ENCODE measurements around the gene PROKR1. TPM values are rescaled to one million over a fixed set of nuclear protein-coding genes. Genes with fewer than 3 reads are reported as not detected.

PROKR1 gene
- total RNA-seq, 1 donor from 2014 or later, result 0.41 TPM

- Mint-ChIP-seq H3K27me3 (no peaks in the 10 kb centered on the region), H3K9me3 (no peaks in the 10 kb centered on the region), H3K27ac (no peak overlapping the region), H3K36me3 (no peaks in the 10 kb centered on the region), H3K4me1 (ENCODE audit: unreplicated experiment) (peaks cover 13% of the 10 kb centered on the region), H3K4me3 (no peak overlapping the region)
- DNase-seq (ENCODE audit: extremely low spot score, unreplicated experiment), result no peak
- TF ChIP-seq, protein P1, sequence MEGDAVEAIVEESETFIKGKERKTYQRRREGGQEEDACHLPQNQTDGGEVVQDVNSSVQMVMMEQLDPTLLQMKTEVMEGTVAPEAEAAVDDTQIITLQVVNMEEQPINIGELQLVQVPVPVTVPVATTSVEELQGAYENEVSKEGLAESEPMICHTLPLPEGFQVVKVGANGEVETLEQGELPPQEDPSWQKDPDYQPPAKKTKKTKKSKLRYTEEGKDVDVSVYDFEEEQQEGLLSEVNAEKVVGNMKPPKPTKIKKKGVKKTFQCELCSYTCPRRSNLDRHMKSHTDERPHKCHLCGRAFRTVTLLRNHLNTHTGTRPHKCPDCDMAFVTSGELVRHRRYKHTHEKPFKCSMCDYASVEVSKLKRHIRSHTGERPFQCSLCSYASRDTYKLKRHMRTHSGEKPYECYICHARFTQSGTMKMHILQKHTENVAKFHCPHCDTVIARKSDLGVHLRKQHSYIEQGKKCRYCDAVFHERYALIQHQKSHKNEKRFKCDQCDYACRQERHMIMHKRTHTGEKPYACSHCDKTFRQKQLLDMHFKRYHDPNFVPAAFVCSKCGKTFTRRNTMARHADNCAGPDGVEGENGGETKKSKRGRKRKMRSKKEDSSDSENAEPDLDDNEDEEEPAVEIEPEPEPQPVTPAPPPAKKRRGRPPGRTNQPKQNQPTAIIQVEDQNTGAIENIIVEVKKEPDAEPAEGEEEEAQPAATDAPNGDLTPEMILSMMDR (conservative IDR thresholded peaks at IDR 0.05), result no peak
These were observed 49.1 kb downstream of the PROKR1 start for GRCh38 chr2:68692511-68692910.

GRCh38 chr2:68693951-68694350, 50.6 kb downstream of the PROKR1 start:
- TF ChIP-seq, protein P1 (conservative IDR thresholded peaks at IDR 0.05), result no peak
- H3K4me3 Mint-ChIP-seq, result no peak overlapping the region
- H3K36me3 Mint-ChIP-seq, result no peaks in the 10 kb centered on the region
- peaks cover 13% of the 10 kb centered on the region for H3K4me1 Mint-ChIP-seq (ENCODE audit: unreplicated experiment)
- H3K27ac Mint-ChIP-seq, result no peak overlapping the region
- no peaks in the 10 kb centered on the region for H3K27me3 Mint-ChIP-seq
- no peaks in the 10 kb centered on the region for H3K9me3 Mint-ChIP-seq
- no peak for DNase-seq (ENCODE audit: extremely low spot score, unreplicated experiment)

- H3K27me3 Mint-ChIP-seq, result no peaks in the 10 kb centered on the region
- DNase-seq (ENCODE audit: extremely low spot score, unreplicated experiment), result no peak
- H3K36me3 Mint-ChIP-seq, result no peaks in the 10 kb centered on the region
- H3K27ac Mint-ChIP-seq, result no peak overlapping the region
- no peaks in the 10 kb centered on the region for H3K9me3 Mint-ChIP-seq
- H3K4me3 Mint-ChIP-seq, result no peak overlapping the region
- TF ChIP-seq, protein P1 (conservative IDR thresholded peaks at IDR 0.05), result no peak
- peaks cover 6% of the 10 kb centered on the region for H3K4me1 Mint-ChIP-seq (ENCODE audit: unreplicated experiment)
These were observed 52.6 kb downstream of the PROKR1 start for GRCh38 chr2:68695971-68696370.

GRCh38 chr2:68696554-68696953, 53.2 kb downstream of the PROKR1 start:
- Mint-ChIP-seq H3K27ac (no peak overlapping the region), H3K4me1 (ENCODE audit: unreplicated experiment) (peaks cover 6% of the 10 kb centered on the region), H3K27me3 (no peaks in the 10 kb centered on the region), H3K36me3 (no peaks in the 10 kb centered on the region), H3K9me3 (no peaks in the 10 kb centered on the region), H3K4me3 (no peak overlapping the region)
- no peak for DNase-seq (ENCODE audit: extremely low spot score, unreplicated experiment)
- TF ChIP-seq, protein P1 (conservative IDR thresholded peaks at IDR 0.05), result no peak

DNA sequence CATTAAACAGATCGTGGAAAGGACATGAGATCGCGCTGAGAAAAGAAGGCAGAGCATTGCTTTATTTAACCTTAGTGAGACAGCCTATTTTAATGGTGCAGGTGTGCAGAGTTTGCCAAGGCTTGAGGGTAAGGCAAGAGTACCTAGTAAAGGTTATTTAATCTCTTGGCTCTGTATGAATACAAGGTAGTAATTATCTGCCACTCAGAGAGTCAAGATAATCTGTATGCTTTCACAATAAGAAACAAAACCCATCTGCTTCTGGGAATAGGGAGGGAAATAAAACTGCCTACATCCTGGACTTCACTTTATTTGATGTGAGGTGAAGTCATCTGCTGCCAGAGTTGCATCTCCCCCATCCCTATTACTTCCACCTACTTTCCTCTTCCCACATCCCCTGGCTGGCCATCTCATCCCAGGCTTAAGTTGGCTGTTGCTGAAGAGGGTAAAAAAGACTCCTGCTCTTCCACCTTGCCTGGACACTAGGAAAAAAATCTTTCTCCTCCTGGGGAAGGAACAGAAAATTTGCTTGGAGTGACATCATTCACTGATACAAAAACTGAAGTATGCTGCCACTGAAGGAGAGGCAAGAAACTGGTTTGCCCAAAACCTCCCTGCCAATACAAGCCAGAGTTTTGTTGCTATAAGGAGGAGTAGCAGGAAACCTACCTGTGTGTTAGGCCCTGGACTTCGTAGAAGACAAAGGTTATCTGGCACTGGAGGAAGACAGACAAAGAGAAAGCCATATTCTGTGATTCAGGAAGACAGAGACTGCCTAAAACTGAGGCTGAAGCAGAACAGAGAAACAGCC, 55.4 kb downstream of the PROKR1 start:
- no peaks in the 10 kb centered on the region for H3K27me3 Mint-ChIP-seq

More for the DNA sequence above, 55.4 kb downstream of the PROKR1 start:
- no peak overlapping the region for H3K4me3 Mint-ChIP-seq
- H3K36me3 Mint-ChIP-seq, result no peaks in the 10 kb centered on the region
- H3K27ac Mint-ChIP-seq, result no peak overlapping the region
- no peaks in the 10 kb centered on the region for H3K9me3 Mint-ChIP-seq
- no peak for DNase-seq (ENCODE audit: extremely low spot score, unreplicated experiment)
- H3K4me1 Mint-ChIP-seq (ENCODE audit: unreplicated experiment), result peaks cover 5% of the 10 kb centered on the region
- TF ChIP-seq, protein P1 (conservative IDR thresholded peaks at IDR 0.05), result no peak

All from type B pancreatic cell (in vitro differentiated cells).